HG03469 (cell line): ENCODE measurements around the gene RNF183.
"Not testable (repeated sequence)": the region's sequence is repeated elsewhere in the genome, so short reads cannot be mapped to it uniquely, and the experiment has no call there.

ENCODE experiments used
- ATAC-seq: cut with Tn5 transposase; IDR thresholded peaks from one replicate; pipeline ENCODE4 v1.9.1; 2021; ENCODE audit warnings: mild to moderate bottlenecking, moderate library complexity, moderate number of reproducible peaks; ENCODE audit not compliant: unreplicated experiment

RNF183 gene

DNA sequence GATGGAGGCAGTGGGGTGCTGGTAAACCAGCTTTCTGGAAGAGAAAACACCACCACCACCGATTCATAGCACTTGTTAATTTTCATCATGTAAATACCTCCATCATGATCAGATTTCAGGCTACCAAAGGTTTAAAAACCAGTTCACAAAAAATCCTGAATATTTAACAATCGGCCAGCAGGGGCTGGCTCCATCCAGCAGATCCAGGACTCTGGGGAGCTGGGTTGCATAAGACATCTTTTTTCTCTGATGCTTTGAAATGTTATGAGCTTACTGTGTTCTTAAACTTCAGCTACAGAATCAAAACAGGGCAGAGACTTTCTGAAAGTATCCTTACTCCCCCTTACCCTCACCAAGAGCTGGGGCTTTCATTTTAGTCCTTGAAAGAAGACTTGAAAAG is 14.6 kb upstream of the RNF183 start:
- ATAC-seq: no peak

DNA sequence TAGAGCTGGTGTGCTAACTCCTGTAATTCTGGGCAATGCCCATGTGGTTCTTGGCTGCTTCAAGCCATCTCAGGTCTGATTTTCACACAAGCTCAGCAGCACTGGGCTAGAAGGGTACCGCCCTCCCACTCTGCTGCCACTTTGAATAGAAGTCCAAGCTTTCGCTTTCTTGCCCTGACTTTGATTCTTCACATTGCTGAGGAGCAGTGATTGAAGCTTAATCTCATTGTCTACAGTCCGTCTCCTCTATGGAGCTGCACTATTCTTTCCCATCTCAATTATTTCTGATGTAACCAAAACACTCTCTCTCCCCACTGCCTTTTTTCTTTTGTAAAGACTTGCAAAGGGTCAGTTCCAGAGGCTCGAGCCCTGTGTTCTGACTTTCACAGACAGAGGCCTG is 12.9 kb upstream of the RNF183 start:
- ATAC-seq: no peak

DNA sequence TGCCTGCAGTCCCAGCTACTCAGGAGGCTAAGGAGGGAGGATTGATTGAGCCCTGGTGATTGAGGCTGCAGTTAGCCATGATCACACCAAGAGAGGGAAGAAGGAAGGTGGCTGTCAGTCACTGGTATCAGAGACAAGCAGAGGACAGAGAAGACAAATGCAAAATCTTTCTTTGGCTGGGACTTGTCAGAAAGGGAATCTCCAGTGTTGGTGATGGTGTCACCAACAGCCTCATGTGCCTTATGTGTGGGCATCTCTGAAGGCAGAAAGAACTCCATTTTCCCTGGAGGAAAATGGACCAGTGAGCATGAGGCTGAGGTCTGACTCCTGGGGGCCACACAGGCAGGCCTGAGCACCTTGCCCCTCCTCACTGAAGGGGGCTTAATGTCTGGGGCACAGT is 12.1 kb upstream of the RNF183 start:
- no peak for ATAC-seq

DNA sequence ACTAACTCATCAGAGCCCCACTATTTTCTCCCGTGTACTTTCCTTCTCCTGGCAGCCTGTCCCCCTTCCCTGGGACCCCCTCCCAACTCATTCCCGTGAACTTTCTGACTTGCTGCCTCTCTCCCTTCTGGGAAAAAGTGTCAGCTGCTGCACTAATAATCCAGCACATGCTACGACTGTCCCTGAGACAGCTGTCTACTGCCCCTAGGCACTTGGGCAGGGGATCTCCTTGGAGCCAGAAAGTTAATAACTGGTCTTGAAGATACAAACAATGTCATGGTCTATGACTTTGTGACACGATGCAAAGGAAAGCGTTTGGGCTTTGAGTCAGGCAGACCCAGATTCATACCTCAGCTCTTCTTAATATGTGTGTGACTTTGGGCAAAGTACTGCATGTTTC is 10.1 kb upstream of the RNF183 start:
- ATAC-seq: no peak

DNA sequence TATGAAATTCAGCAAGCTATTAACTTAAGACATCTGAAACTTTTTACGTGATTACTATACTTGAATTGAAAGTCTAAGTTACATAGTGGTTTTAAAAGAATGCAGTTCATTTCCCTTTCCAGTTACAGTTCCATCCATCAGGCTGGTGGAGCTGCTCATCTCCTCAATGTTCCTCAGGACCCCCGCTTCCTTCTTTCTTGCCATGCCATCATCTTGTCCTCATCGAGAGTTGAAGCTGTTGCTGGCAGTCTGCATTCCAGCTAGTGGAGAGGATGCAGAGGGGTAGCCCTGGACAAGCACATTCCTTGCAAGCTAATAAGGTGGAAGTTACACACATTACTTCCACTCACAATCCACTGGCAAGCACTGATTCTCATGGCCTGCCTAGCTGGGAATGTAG is 8.8 kb upstream of the RNF183 start:
- ATAC-seq: no peak

DNA sequence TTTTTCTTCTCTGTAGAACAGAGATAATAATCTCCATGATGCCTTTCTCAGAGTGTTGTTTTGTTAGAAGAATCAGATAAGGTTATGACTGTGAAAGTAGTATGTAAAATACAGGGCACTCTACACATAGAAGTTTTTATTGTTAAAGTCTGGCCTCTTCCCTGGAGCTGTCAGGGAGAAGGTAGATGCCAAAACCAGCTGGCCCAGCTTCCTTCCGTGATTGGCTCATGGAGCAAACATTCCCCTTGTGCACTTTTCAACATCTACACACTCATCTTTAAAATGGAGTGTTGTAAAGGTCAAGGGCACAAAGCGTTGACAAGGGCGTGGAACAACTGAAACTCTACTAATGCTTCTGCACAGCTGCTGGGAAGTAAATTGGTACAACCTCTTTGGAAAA is 7.4 kb upstream of the RNF183 start:
- no peak for ATAC-seq

DNA sequence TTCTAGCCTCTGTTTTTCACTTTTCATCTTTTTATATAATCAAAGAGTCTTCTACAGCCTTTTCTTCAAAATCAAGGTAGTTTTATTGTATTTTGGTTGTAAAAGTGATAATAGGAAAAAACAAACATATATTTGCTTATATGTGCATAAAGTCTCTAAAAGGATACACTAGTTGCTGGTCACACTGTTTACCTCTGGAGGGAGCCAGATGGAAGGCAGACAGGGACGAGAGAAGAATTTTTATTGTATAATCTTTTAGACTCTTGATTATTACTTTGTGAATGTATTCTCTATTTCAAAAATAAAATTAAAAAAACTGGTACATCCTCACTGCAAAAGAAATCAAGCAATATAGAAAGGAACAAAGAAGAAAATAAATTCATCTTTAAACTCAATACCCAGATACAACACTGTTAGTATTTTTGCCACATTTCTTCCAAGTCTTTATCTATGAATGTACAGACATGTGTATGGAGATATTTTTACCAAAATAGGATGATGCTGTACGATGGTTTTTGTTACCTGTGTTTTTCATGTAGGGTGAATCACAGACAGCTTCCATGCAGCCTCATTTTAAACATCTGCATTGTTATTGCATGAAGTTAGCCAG is 6.1 kb upstream of the RNF183 start:
- no peak for ATAC-seq

DNA sequence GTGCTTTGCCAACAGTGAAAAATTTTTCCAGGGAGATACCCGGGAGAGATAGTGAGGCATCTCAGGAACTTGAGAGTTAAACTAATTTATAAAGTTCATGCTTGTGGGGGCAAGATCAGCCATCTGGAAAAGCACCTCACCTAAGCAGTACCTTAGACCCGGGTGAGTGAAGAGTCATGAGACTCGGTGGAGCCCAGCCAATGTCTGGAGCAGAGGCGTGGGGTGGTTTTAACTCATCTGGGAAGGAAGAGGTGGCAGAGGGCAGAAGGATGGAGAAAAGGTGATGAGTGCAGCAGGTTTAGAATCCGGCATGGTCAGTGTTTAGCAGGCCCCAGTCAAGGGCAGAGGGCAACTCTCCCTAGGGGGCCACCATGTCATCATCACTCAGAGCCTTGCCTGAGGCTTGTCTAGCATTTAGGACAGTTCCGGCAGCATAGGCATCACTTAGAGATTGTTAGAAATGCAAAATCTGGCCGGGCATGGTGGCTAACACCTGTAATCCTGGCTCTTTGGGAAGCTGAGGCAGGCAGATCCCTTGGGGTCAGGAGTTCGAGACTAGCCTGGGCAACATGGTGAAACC is 4.3 kb upstream of the RNF183 start:
- no peak for ATAC-seq

DNA sequence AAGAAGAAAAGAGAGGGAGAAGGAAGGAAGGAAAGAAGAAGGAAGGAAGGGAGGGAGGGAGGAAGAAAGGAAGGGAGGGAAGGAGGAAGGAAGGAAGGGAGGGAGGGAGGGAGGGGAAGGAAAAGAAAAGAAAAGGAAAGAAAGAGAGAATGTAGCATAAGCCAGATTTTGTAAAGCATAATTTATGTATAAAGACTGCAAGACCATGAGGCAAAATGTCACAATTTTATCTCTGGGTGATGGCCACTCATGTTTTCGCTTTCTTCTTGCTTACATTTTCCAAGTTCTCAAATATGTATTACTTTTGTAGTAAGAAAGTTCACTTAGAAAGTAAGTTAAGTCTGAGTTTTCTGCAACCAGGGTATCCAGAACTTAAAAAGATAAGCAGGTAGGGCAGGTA is 3.4 kb upstream of the RNF183 start:
- ATAC-seq: no peak

DNA sequence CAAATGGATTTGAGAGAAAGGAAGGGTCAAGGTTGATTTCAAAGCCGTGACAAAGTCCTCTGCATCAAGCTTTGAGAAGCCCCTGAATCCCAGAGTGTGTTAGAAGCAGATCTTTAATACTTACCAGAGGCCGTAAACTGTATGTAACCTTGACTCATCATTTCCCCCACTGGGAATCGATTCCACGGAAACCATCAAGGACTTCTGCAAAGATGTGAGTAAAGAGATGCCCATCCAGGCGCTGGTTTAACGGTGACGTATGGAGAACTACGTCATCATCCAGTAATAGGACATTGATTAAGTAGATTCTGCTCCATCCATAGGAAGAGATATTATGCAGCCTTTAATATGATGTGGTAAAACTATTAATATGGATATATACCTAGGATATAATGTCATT is 1.6 kb downstream of the RNF183 start:
- no peak for ATAC-seq

DNA sequence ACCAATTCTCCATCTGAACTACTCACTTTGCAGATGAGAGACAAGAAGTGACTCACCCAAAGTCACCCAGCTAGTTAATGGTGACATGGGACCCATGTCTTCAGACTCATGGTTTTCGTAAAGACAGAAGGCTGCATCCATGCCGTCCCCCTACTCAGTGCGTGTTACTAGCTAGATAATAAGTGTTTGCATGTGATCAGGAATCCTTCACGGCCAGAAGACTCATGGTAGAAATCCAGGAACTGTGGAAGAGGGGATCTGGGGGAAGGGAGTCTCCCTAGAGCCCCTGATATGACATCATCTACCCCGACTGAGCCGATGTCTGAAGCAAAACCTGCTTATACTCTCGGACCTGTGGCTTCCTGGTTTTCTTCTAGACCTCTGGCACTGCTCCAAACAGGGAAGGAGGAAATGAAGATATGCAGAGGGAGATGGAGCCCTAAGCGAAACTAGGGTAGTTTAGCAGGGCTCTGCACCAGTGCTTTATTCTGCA is 3.3 kb downstream of the RNF183 start:
- ATAC-seq: no peak

DNA sequence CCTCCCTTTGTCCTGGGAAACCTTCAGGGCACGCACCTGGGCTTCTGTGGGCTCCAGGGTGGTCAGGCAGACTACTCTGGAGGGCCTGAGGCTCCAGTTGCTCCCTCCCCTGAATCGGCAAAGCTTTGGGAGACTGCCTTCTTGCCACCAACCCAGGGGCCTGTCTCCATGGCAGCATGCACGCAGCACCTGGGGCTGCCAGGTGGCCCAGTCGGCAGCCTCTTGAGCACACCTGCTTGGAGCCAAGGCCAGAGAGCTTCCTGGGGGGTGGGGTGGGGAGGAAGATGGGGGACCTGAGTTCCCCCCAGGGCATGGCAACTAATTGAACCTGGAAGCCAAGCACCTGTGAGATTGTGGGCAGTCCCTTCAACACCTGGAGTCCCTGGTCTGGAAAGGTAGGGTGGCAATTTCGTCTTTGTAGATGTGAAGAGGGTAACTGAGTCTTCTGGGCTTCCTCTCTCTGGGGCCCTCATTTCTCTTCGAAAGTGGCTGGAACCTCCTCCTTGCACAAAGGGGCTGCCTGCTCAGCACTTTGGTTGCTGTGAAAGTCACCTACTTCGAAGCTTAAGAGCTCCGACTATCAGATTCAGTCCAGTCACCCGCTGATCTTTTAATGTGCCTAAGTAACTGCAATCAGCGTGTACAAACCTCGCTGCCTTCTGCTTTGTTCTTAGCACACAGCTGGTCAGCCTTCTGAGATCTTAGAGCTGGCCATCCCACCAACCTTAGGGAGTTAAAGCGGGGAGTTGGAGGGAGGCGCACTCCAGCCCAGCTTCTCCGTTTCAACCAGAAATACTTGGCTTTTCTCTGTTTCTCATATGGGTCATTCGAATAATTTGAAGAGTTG is 4.0 kb downstream of the RNF183 start:
- no peak for ATAC-seq

DNA sequence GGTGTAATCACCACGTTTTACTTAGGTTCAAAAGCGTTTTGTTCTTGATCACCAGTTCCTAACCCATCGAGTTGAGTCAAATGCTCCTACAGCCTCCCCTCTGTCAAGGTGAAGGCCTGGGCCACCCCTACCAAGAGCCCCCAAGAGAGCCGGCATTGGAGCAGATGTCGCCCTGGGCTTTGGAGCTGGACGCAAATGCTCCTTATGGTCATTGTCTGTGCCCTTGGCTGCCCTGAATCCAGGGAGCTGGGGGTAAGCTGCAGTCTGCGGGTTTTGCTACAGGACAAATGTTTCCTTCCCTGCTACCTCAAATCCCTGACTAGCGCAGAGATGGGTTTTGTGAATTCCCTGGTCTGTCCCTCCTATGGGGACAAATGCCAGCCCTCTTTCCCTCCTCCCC is 4.9 kb downstream of the RNF183 start:
- ATAC-seq: no peak

DNA sequence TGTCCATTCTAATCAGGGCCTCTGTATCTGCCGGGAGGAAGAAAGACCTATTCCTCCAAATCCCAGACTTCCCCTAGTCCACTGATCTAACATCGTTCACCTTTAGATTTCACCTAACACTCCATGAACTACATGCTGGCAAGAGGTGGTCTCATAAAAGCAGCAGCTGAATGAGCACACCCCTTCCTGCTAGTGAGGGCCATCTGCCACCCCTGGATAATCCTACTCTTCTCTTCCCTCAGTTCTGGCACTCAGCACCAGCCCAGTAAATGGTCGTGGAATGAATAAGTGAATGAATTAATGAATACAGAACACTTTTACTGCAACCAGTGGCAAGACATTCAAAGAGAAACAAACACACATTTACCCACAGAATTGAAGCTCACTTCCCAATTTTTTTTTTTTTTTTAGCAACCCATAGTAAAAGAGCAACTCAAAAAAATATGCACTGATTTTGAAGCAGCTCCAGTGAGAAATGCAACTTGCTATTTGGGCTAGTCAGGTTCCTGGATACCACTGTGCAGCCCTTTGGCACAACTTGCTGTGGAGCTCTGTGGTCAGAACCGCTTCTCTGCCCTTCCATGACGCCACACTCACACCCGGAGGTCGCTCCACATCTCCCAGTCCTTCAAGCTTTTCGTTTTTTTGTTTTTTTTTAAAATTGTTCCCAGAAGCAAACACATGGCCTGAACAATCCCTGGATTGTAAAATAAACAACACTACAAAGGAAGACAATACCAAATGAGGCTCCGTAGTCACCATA is 6.2 kb downstream of the RNF183 start:
- no peak for ATAC-seq

DNA sequence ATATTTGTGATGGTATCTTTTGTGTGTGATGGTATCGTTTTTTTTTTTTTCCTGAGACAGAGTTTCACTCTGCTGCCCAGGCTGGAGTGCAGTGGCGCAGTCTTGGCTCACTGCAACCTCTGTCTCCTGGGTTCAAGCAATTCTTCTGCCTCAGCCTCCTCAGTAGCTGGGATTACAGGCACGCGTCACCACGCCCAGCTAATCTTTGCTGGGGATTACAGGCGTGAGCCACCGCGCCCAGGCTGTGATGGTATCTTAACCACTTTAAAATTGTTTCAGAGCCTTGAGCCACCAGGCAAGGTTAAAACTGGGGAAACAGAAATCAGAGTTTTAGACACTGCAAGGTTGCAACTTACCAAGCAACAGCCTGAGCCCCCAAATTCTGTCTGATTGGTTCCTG is 6.9 kb downstream of the RNF183 start:
- ATAC-seq: not testable (repeated sequence)

DNA sequence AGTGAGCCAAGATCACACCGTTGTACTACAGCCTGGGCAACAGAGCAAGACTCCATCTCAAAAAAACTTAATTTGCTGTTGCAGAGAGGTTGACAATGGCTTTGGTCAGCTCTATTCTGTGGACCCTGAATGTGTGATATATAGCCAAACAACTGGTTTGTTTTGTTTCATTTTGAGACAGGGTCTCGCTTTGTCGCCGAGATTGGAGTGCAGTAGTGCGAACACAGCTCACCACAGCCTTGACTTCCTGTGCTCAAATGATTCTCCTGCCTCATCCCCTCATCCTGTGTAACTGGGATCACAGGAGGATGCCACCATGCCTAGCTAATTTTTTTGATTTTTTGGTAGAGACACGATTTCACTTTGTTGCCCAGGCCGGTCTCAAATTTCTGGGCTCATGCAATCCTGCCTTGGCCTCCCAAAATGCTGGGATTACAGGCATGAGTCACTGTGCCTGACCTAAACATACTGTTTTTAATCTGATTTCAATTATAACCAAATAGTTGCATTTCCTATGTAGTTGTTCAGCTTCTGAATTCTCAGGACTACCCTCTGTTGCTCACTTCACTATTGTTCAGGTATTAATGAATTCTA is 9.8 kb downstream of the RNF183 start:
- no peak for ATAC-seq

DNA sequence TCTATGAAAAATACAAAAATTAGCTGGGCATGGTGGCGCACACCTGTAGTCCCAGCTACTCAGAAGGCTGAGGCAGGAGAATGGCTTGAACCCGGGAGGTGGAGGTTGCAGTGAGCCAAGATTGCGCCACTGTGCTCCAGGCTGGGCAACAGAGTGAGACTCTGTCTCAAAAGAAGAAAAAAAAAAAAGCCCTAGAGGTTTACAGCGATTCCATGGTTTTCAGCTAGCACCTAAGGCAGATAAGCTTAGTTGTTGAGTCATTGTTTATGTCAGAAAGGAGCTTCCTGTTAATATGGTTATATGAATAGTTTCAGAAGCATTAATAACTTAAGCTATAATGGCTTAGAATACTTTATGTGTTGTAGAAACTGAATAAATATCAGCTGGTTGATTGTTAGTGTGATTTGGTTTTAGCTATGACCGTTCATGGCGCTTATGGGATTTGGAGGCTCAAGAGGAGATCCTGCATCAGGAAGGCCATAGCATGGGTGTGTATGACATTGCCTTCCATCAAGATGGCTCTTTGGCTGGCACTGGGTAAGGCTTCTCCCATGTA is 13.0 kb downstream of the RNF183 start:
- ATAC-seq: no peak

DNA sequence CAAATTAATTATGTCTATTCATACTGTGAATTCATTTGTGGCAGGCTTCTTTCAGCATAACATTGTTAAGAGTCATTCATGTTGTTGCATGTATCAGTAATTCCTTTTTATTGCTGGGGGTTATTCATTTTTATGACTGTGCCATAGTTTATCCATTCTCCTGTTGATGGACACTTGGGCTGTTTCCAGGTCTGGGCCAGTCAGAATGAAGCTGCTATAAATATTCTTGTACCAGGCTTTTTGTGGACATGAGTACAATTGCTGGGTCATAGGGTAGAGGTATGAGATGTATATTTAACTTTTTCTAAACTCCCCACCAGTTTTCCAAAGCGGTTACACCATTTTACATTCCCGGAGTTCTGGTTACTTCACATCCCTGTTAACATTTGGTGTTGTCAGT is 14.1 kb downstream of the RNF183 start:
- no peak for ATAC-seq

DNA sequence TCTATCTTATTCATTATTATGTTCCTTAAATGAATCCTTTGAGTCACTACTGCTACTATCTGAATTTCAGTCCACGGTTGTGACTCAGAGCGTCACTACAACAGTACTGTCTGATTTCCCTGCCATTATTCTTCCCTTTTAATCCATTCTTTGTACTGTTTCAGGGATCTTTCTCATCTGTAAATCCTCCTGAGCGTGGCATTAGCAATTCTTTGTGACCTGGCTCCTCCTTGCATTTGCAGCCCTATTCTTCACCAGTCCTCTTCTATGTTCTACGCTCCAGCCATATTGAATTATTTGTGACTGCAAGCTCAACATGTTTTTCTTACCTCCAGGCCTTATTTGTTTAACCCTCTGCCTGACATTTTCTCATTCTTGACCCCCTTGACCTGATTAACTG is 21.8 kb downstream of the RNF183 start:
- ATAC-seq: no peak

DNA sequence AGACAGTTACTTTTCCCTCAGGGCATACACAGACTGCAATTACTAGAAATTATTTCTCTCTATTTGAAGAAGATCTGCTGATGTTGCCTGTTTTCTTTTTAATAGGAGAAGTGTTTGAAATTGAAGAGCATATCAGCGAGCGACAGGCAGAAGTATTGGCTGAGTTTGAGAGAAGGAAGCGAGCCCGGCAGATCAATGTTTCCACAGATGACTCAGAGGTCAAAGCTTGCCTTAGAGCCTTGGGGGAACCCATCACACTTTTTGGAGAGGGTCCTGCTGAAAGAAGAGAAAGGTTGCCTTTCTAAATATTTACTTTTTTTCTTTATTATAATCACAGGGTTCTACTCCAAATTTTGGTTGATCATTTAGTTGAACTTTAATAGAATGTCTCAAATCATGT is 24.3 kb downstream of the RNF183 start:
- ATAC-seq: no peak
